ENCODE results near the gene HS6ST3.

DNA sequence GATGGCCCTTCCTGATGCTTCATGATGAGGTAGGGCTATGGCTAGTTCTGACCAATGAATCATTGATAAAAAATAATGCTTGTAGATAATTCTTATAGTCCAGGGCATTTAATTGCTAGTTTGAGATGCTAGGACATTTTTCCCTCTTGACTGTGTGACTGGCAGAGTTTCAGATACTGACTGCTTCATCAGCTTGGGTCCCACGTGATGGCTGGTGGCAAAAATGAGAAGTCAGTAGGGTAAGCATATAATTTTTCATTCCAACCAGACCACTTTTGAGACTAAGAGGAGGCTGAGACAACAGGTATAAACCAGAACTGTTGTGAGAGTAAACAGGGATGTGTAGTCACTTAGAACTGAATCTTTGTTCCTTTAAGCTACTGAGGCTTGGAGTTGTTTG, 183.3 kb downstream of the HS6ST3 start:
- no peak for TF ChIP-seq POLR2A (IDR thresholded peaks at IDR 0.05; ENCODE audit: low read depth, low read length)
- no peak for TF ChIP-seq POLR2AphosphoS5 (IDR thresholded peaks at IDR 0.05; ENCODE audit: low read depth, low read length)

Data from GM12892 (cell line).